GM23338 (cell line): ENCODE data around the gene CDH18.

Source experiments
- CREB1 ChIP-seq: fragments of 250-450 bp; sonication (Bioruptor Pico); IDR thresholded peaks from 2 replicates; pipeline ENCODE4 v1.5.0; 2020; ENCODE audit warnings: low read depth, mild to moderate bottlenecking, moderate library complexity
- EZH2 ChIP-seq: fragments of 200-600 bp; sonication (generic); IDR thresholded peaks from one replicate; pipeline ENCODE4 v1.8.0; 2017; ENCODE audit warnings: antibody characterized with exemption, mild to moderate bottlenecking, low read depth; ENCODE audit not compliant: unreplicated experiment
- EZH2phosphoT487 ChIP-seq: fragments of 200-600 bp; sonication (generic); IDR thresholded peaks from one replicate; pipeline ENCODE4 v1.8.1; 2018; ENCODE audit warnings: antibody characterized with exemption; ENCODE audit not compliant: unreplicated experiment
- JUNB ChIP-seq: IDR thresholded peaks from one replicate; pipeline ENCODE4 v1.6.1; 2016; ENCODE audit warnings: antibody characterized with exemption; ENCODE audit not compliant: unreplicated experiment
- NANOG ChIP-seq: IDR thresholded peaks from 2 replicates; pipeline ENCODE4 v1.6.1; 2016; ENCODE audit warnings: antibody characterized with exemption, borderline replicate concordance
- POLR2AphosphoS5 ChIP-seq: IDR thresholded peaks from 2 replicates; pipeline ENCODE4 v1.6.1; 2016; ENCODE audit warnings: antibody characterized with exemption, low read depth
- REST ChIP-seq: IDR thresholded peaks from one replicate; pipeline ENCODE4 v1.6.1; 2018; ENCODE audit warnings: antibody characterized with exemption; ENCODE audit not compliant: unreplicated experiment
- STAT1 ChIP-seq: IDR thresholded peaks from one replicate; pipeline ENCODE4 v1.6.1; 2016; ENCODE audit warnings: antibody characterized with exemption; ENCODE audit not compliant: unreplicated experiment
- ZNF114 ChIP-seq: fragments of 250-450 bp; sonication (Bioruptor Pico); IDR thresholded peaks from 2 replicates; pipeline ENCODE4 v1.5.0; 2020; ENCODE audit warnings: mild to moderate bottlenecking, moderate library complexity
- ZNF331 ChIP-seq: fragments of 250-450 bp; sonication (Bioruptor Pico); IDR thresholded peaks from 2 replicates; pipeline ENCODE4 v1.5.0; 2020; ENCODE audit warnings: low read depth, mild to moderate bottlenecking, moderate library complexity
- ZNF462 ChIP-seq: fragments of 250-450 bp; sonication (Bioruptor Pico); IDR thresholded peaks from 2 replicates; pipeline ENCODE4 v1.5.0; 2020; ENCODE audit warnings: mild to moderate bottlenecking, moderate library complexity
- TF ChIP-seq, protein P1 (sequence below), 2 experiments: fragments of 200-600 bp in 1 of 2; sonication (generic) in 1 of 2; conservative IDR thresholded peaks; 2 replicates each; pipeline versions ENCODE4 v1.5.1 to v1.6.1; 2016 to 2017; ENCODE audit warnings: antibody characterized with exemption in 2 of 2, low read depth in 2 of 2, mild to moderate bottlenecking in 2 of 2, moderate library complexity in 1 of 2
- TF ChIP-seq, protein P2 (sequence below): IDR thresholded peaks from 2 replicates; pipeline ENCODE4 v1.6.1; 2016; ENCODE audit warnings: antibody characterized with exemption

DNA sequence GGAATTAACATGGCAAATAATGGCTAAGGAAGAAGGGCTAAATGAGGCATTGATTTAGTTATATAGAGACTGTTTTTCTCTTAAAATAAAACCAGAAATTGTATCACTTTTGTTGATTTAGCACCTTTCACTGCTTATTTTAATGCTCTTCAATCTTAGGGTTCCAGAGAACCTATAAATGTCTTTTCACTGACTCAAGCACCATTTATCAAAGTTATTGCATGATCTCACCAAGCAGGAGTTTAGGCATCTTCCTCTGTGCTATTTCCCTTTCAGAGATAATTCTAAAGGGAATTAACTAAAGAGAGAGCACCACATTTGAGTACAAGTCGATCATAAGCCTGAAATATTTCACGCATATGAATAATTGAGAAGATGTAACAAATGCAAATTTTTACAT lies 357.1 kb downstream of the CDH18 start:
- TF ChIP-seq, protein P1, sequence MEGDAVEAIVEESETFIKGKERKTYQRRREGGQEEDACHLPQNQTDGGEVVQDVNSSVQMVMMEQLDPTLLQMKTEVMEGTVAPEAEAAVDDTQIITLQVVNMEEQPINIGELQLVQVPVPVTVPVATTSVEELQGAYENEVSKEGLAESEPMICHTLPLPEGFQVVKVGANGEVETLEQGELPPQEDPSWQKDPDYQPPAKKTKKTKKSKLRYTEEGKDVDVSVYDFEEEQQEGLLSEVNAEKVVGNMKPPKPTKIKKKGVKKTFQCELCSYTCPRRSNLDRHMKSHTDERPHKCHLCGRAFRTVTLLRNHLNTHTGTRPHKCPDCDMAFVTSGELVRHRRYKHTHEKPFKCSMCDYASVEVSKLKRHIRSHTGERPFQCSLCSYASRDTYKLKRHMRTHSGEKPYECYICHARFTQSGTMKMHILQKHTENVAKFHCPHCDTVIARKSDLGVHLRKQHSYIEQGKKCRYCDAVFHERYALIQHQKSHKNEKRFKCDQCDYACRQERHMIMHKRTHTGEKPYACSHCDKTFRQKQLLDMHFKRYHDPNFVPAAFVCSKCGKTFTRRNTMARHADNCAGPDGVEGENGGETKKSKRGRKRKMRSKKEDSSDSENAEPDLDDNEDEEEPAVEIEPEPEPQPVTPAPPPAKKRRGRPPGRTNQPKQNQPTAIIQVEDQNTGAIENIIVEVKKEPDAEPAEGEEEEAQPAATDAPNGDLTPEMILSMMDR (conservative IDR thresholded peaks at IDR 0.05; ENCODE audit: low read depth in 2 of 2): no peak
- TF ChIP-seq CREB1 (CRISPR knock-in tag) (no peak), JUNB (no peak), REST (no peak), EZH2phosphoT487 (no peak), POLR2AphosphoS5 (no peak), EZH2 (no peak), ZNF462 (CRISPR knock-in tag) (no peak), ZNF331 (CRISPR knock-in tag) (no peak), ZNF114 (CRISPR knock-in tag) (no peak), STAT1 (no peak), NANOG (no peak)
- TF ChIP-seq, protein P2, sequence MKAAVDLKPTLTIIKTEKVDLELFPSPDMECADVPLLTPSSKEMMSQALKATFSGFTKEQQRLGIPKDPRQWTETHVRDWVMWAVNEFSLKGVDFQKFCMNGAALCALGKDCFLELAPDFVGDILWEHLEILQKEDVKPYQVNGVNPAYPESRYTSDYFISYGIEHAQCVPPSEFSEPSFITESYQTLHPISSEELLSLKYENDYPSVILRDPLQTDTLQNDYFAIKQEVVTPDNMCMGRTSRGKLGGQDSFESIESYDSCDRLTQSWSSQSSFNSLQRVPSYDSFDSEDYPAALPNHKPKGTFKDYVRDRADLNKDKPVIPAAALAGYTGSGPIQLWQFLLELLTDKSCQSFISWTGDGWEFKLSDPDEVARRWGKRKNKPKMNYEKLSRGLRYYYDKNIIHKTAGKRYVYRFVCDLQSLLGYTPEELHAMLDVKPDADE: no peak
